D721Med (cell line): ENCODE results near the gene ARHGEF17.

ENCODE experiments used
- DNase-seq: peaks from one replicate; pipeline ENCODE4 v3.0.0; 2011; ENCODE audit warnings: low spot score; ENCODE audit not compliant: insufficient read length
- FAIRE-seq: peaks from 2 replicates; lab custom pipeline; 2011; peaks lifted over from hg19 to GRCh38; lab: Jason Lieb, UNC
- CTCF ChIP-seq: IDR thresholded peaks from 2 replicates; pipeline ENCODE4 v1.5.1; 2012; ENCODE audit warnings: mild to moderate bottlenecking, control low read depth; ENCODE audit not compliant: insufficient read depth; ENCODE audit errors: missing control alignments

The ARHGEF17 gene

DNA sequence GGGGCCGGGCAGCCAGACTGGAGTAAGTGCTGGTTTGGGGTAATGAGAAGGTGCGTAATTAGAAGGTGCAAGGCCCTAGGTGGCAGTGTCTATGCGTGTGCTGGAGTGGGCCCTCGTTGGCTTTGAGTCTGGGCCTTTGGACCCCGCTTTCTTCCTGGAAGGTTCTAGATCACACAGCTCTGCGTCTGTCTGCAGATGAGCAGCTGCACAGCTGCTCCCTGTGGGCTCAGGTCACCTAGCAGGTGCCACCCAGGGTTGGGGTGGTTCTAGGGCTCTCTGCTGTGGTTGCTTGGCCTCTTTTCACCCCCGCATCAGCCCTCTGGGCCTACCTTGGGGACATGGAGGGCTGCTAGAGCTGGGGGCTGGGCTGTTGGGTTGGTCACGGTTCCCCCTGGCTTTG lies 78.5 kb downstream of the ARHGEF17 start:
- no peak for DNase-seq
- no peak for FAIRE-seq
- TF ChIP-seq CTCF = no peak

- no peak for TF ChIP-seq CTCF
- DNase-seq (no peak), FAIRE-seq (no peak)
These were observed 79.7 kb downstream of the ARHGEF17 start for GRCh38 chr11:73387594-73388264.

- no peak for TF ChIP-seq CTCF
- DNase-seq (no peak), FAIRE-seq (no peak)
These were observed 80.4 kb downstream of the ARHGEF17 start for GRCh38 chr11:73388265-73389133.

DNA sequence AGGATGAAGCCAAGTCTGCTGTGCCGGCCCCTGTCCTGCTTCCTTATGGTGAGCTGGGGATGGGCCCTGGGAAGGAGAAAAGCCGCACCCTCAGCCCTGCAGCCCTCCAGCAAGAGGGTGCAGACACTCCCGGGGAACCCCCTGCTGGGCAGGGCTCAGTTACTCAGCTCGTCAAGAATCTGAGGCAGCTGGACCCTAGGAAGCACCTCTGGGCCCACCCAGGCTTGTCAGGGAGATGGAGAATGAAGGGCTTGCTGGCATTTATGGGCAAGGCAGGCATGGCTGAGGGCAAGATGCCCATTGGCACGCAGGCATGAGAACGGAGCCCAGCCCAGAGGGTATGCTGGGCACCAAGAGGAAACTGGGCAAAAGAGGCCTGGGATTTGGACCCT lies 81.1 kb downstream of the ARHGEF17 start:
- FAIRE-seq (no peak), DNase-seq (no peak)
- TF ChIP-seq CTCF = no peak

- DNase-seq (no peak), FAIRE-seq (no peak)
- no peak for TF ChIP-seq CTCF
These were observed 81.8 kb downstream of the ARHGEF17 start for GRCh38 chr11:73389916-73390315.

GRCh38 chr11:73390601-73391565 lies 82.8 kb downstream of the ARHGEF17 start:
- no peak for FAIRE-seq
- TF ChIP-seq CTCF = no peak
- no peak for DNase-seq
